Neural cell (in vitro differentiated cells): Measurements from ENCODE around the gene NUTM1. TPM values are rescaled to one million over a fixed set of nuclear protein-coding genes. Genes with fewer than 3 reads are reported as not detected.

Experiments
- H2AFZ ChIP-seq: fragments of 200-600, 300-800 bp; sonication (generic), shearing (Covaris generic); 2 replicates; pipeline ENCODE4 v1.6.0; 2014; ENCODE audit warnings: low read depth, mild to moderate bottlenecking, antibody characterized with exemption, low read length, moderate library complexity
- H3F3A ChIP-seq: fragments of 200-600 bp; shearing (Covaris generic); 2 replicates; pipeline ENCODE4 v1.6.1; 2016; ENCODE audit warnings: mild to moderate bottlenecking, moderate library complexity, mixed read lengths, antibody characterized with exemption, low read length; ENCODE audit not compliant: insufficient read depth, poor library complexity, severe bottlenecking
- H3K27ac ChIP-seq: fragments of 200-600, 300-800 bp; sonication (generic), shearing (Covaris generic); 2 replicates; pipeline ENCODE4 v1.5.1; 2014; ENCODE audit warnings: mild to moderate bottlenecking, low read length, moderate library complexity
- H3K27me3 ChIP-seq: fragments of 300-800, 200-600 bp; sonication (generic), shearing (Covaris generic); 2 replicates; pipeline ENCODE4 v1.6.0; 2014; ENCODE audit warnings: mild to moderate bottlenecking, low read depth, low read length, moderate library complexity; ENCODE audit not compliant: insufficient read depth
- H3K36me3 ChIP-seq: fragments of 300-800, 200-600 bp; sonication (generic), shearing (Covaris generic); 2 replicates; pipeline ENCODE4 v1.5.1; 2014; ENCODE audit warnings: mild to moderate bottlenecking, antibody characterized with exemption, low read length, moderate library complexity; ENCODE audit not compliant: insufficient read depth
- H3K4me2 ChIP-seq: fragments of 300-800, 200-600 bp; sonication (generic), shearing (Covaris generic); 2 replicates; pipeline ENCODE4 v1.6.0; 2014; ENCODE audit warnings: mild to moderate bottlenecking, low read length
- H3K4me3 ChIP-seq: fragments of 300-800, 200-600 bp; sonication (generic), shearing (Covaris generic); 2 replicates; pipeline ENCODE4 v1.5.1; 2014; ENCODE audit warnings: mild to moderate bottlenecking, low read length, moderate library complexity
- H3K79me2 ChIP-seq: fragments of 200-600 bp; shearing (Covaris generic); replicated peaks from 2 replicates; pipeline ENCODE4 v1.6.0; 2014; ENCODE audit warnings: mild to moderate bottlenecking, low read length, moderate library complexity; ENCODE audit not compliant: insufficient read depth
- H3K9ac ChIP-seq: fragments of 300-800, 200-600 bp; sonication (generic), shearing (Covaris generic); 2 replicates; pipeline ENCODE4 v1.6.1; 2016; ENCODE audit warnings: mild to moderate bottlenecking, low read length, mixed read lengths
- H3K9me2 ChIP-seq: fragments of 200-600 bp; shearing (Covaris generic); 2 replicates; pipeline ENCODE4 v1.6.1; 2016; ENCODE audit warnings: mild to moderate bottlenecking, low read length, mixed read lengths; ENCODE audit not compliant: insufficient read depth
- H3K9me3 ChIP-seq: fragments of 200-600, 300-800 bp; sonication (generic), shearing (Covaris generic); 2 replicates; pipeline ENCODE4 v1.6.1; 2016; ENCODE audit warnings: mild to moderate bottlenecking, mixed run types, low read length, moderate library complexity, mixed read lengths
- H4K20me1 ChIP-seq: fragments of 200-600 bp; shearing (Covaris generic); 2 replicates; pipeline ENCODE4 v1.6.1; 2016; ENCODE audit warnings: mild to moderate bottlenecking, mixed run types; ENCODE audit not compliant: insufficient read depth
- CTCF ChIP-seq: fragments of 450-650 bp; IDR thresholded peaks from 2 replicates; pipeline ENCODE4 v1.5.1; 2014; ENCODE audit warnings: antibody characterized with exemption, mild to moderate bottlenecking, moderate library complexity; ENCODE audit not compliant: poor library complexity, severe bottlenecking
- EP300 ChIP-seq: fragments of 450-650 bp; conservative IDR thresholded peaks from 2 replicates; pipeline ENCODE4 v1.6.1; 2014; ENCODE audit warnings: antibody characterized with exemption, mild to moderate bottlenecking, moderate library complexity; ENCODE audit not compliant: poor library complexity, severe bottlenecking
- EZH2 ChIP-seq: fragments of 200-600, 300-800 bp; shearing (Covaris generic), sonication (generic); IDR thresholded peaks from 2 replicates; pipeline ENCODE4 v1.6.1; 2014; ENCODE audit warnings: antibody characterized with exemption, low read length, borderline replicate concordance, mild to moderate bottlenecking; ENCODE audit not compliant: insufficient read depth, poor library complexity, severe bottlenecking
- MXI1 ChIP-seq: fragments of 450-650 bp; conservative IDR thresholded peaks from 2 replicates; pipeline ENCODE4 v1.6.1; 2014; ENCODE audit warnings: antibody characterized with exemption, mild to moderate bottlenecking; ENCODE audit not compliant: poor library complexity, severe bottlenecking
- POLR2AphosphoS5 ChIP-seq: IDR thresholded peaks from 2 replicates; pipeline ENCODE4 v1.6.1; 2012
- RAD21 ChIP-seq: fragments of 450-650 bp; conservative IDR thresholded peaks from 2 replicates; pipeline ENCODE4 v1.6.1; 2014; ENCODE audit warnings: antibody characterized with exemption, mild to moderate bottlenecking, moderate library complexity
- REST ChIP-seq: IDR thresholded peaks from 2 replicates; pipeline ENCODE4 v1.6.1; 2012; ENCODE audit warnings: borderline replicate concordance
- SMC3 ChIP-seq: fragments of 450-650 bp; conservative IDR thresholded peaks from 2 replicates; pipeline ENCODE4 v1.6.1; 2014; ENCODE audit warnings: antibody characterized with exemption, mild to moderate bottlenecking, moderate library complexity; ENCODE audit not compliant: poor library complexity
- TAF1 ChIP-seq: IDR thresholded peaks from 2 replicates; pipeline ENCODE4 v1.6.1; 2012; ENCODE audit warnings: low read depth
- polyA plus RNA-seq: library from polyadenylated mRNA; depleted of rRNA; stranded (reverse); fragments of >200 nt; gene quantifications from 2 replicates; pipeline ENCODE4 v1.2.3, GENCODE V29; 2014

NUTM1 gene
- polyA plus RNA-seq, 1 donor from 2014 or later, result not detected

GRCh38 chr15:34357653-34358052 lies 14.5 kb downstream of the NUTM1 start:
- H3K79me2 ChIP-seq, result no peaks in the 10 kb centered on the region
- no peaks in the 10 kb centered on the region for H4K20me1 ChIP-seq
- no peak overlapping the region for H3K4me3 ChIP-seq
- H3K9me2 ChIP-seq, result no peaks in the 10 kb centered on the region
- H3K27me3 ChIP-seq, result no peaks in the 10 kb centered on the region
- H3K9ac ChIP-seq, result no peak overlapping the region
- H3K36me3 ChIP-seq, result peaks cover 3% of the 10 kb centered on the region
- no peaks in the 10 kb centered on the region for H3F3A ChIP-seq
- H2AFZ ChIP-seq, result no peak overlapping the region
- TF ChIP-seq POLR2AphosphoS5 (no peak), REST (no peak), CTCF (no peak), EP300 (no peak), RAD21 (no peak), TAF1 (no peak), EZH2 (no peak), MXI1 (no peak), SMC3 (no peak)
- H3K4me2 ChIP-seq, result no peak overlapping the region
- no peak overlapping the region for H3K27ac ChIP-seq
- no peaks in the 10 kb centered on the region for H3K9me3 ChIP-seq

GRCh38 chr15:34358367-34358766 lies 15.3 kb downstream of the NUTM1 start:
- H3K4me2 ChIP-seq, result no peak overlapping the region
- H2AFZ ChIP-seq, result no peak overlapping the region
- H3F3A ChIP-seq, result no peaks in the 10 kb centered on the region
- H3K9me3 ChIP-seq, result no peaks in the 10 kb centered on the region
- H3K79me2 ChIP-seq, result no peaks in the 10 kb centered on the region
- H3K27me3 ChIP-seq, result no peaks in the 10 kb centered on the region
- no peak overlapping the region for H3K9ac ChIP-seq
- H3K9me2 ChIP-seq, result no peaks in the 10 kb centered on the region
- H3K27ac ChIP-seq, result no peak overlapping the region
- TF ChIP-seq EP300 (no peak), REST (no peak), RAD21 (no peak), MXI1 (no peak), EZH2 (no peak), CTCF (no peak), TAF1 (no peak), SMC3 (no peak), POLR2AphosphoS5 (no peak)
- no peak overlapping the region for H3K4me3 ChIP-seq
- H3K36me3 ChIP-seq, result peaks cover 3% of the 10 kb centered on the region
- no peaks in the 10 kb centered on the region for H4K20me1 ChIP-seq
